GM21576 (cell line): ENCODE results near the gene SFTPA2.
"Not testable (repeated sequence)": the region's sequence is repeated elsewhere in the genome, so short reads cannot be mapped to it uniquely, and the experiment has no call there.

Experiments used
- ATAC-seq: cut with Tn5 transposase; IDR thresholded peaks from one replicate; pipeline ENCODE4 v1.9.1; 2021; ENCODE audit warnings: mild to moderate bottlenecking, moderate library complexity; ENCODE audit not compliant: unreplicated experiment

Gene SFTPA2

GRCh38 chr10:79561257-79561656, 1.1 kb upstream of the SFTPA2 start:
- ATAC-seq: no peak

- ATAC-seq: no peak
Measured at GRCh38 chr10:79559726-79560125, 481 bp downstream of the SFTPA2 start.

GRCh38 chr10:79556961-79557360, 3.2 kb downstream of the SFTPA2 start:
- not testable (repeated sequence) for ATAC-seq

GRCh38 chr10:79555354-79556309, 4.6 kb downstream of the SFTPA2 start:
- no peak for ATAC-seq

- no peak for ATAC-seq
Measured at GRCh38 chr10:79552143-79552542, 8.1 kb downstream of the SFTPA2 start.

GRCh38 chr10:79547973-79548372, 12.2 kb downstream of the SFTPA2 start:
- no peak for ATAC-seq

- not testable (repeated sequence) for ATAC-seq
Measured at GRCh38 chr10:79547128-79547527, 13.1 kb downstream of the SFTPA2 start.

- ATAC-seq: not testable (repeated sequence)
Measured at GRCh38 chr10:79544926-79545659, 15.1 kb downstream of the SFTPA2 start.

- ATAC-seq: not testable (repeated sequence)
Measured at GRCh38 chr10:79544408-79544807, 15.8 kb downstream of the SFTPA2 start.

GRCh38 chr10:79542626-79543025, 17.6 kb downstream of the SFTPA2 start:
- peak; percentile 45 for ATAC-seq

- peak; percentile 81 for ATAC-seq
Measured at GRCh38 chr10:79540930-79541329, 19.3 kb downstream of the SFTPA2 start.

- not testable (repeated sequence) for ATAC-seq
Measured at GRCh38 chr10:79538311-79538710, 21.9 kb downstream of the SFTPA2 start.

GRCh38 chr10:79533903-79534175, 26.4 kb downstream of the SFTPA2 start:
- not testable (repeated sequence) for ATAC-seq

GRCh38 chr10:79533142-79533902, 26.9 kb downstream of the SFTPA2 start:
- ATAC-seq: not testable (repeated sequence)

GRCh38 chr10:79528261-79528660, 31.9 kb downstream of the SFTPA2 start:
- not testable (repeated sequence) for ATAC-seq

- ATAC-seq: peak; percentile 96
Measured at GRCh38 chr10:79525049-79525710, 35.0 kb downstream of the SFTPA2 start.

GRCh38 chr10:79523157-79523853, 36.9 kb downstream of the SFTPA2 start:
- not testable (repeated sequence) for ATAC-seq

GRCh38 chr10:79522464-79522863, 37.7 kb downstream of the SFTPA2 start:
- ATAC-seq: not testable (repeated sequence)

GRCh38 chr10:79521751-79522150, 38.5 kb downstream of the SFTPA2 start:
- not testable (repeated sequence) for ATAC-seq

- ATAC-seq: not testable (repeated sequence)
Measured at GRCh38 chr10:79517567-79517966, 42.6 kb downstream of the SFTPA2 start.
